SHP77 (cell line): ENCODE measurements around the gene FGF18.
A peak's percentile ranks its signal among the peaks of the same experiment; 100 is the strongest.
"Not testable (repeated sequence)": the region's sequence is repeated elsewhere in the genome, so short reads cannot be mapped to it uniquely, and the experiment has no call there.

ENCODE experiments used
- DNase-seq, 2 experiments: peaks; one replicate each; lab custom pipeline; 2025; lab: John Stamatoyannopoulos, UW

FGF18 gene, protein sequence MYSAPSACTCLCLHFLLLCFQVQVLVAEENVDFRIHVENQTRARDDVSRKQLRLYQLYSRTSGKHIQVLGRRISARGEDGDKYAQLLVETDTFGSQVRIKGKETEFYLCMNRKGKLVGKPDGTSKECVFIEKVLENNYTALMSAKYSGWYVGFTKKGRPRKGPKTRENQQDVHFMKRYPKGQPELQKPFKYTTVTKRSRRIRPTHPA

DNA sequence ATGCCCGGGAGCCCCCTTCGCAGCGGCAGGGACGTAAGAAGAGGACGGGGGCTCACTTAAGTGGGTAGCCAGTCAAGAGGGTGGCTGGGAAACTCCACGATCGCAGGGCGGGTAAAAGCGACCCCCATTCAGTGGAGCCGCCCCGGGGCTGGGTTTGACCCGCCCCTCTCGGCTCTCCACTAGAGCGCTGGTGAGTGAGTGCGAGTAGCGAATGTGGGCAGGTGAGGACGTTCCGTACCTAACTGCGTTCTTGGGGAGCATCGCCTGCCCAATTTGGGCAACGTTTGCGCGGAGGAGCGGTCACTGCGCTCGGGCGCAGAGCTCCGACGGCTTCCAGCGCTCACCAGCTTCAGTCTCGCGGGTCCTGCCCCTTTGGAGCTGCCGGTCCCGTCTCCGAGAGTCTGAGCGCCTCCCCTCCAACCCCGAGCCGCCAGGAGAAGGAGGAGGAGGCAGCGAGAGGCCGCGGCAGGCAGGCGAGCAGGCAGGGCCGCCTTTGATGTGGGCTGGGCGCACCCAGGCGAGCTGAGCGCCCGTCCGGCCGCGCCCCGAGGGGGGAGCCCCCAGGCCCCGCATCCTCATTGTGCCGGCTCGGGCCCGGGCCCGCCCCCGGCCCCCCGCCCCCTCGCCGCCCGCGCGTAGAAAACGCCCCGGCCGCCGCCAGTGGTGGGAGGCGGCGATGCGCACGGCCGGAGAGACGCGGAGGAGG lies at the start of gene FGF18:
Gene FGF18 (plus strand): TSS at position 666 of the 706 bp plus-strand sequence. CDS start 553 bp downstream, outside the sequence.
- DNase-seq = no peak

DNA sequence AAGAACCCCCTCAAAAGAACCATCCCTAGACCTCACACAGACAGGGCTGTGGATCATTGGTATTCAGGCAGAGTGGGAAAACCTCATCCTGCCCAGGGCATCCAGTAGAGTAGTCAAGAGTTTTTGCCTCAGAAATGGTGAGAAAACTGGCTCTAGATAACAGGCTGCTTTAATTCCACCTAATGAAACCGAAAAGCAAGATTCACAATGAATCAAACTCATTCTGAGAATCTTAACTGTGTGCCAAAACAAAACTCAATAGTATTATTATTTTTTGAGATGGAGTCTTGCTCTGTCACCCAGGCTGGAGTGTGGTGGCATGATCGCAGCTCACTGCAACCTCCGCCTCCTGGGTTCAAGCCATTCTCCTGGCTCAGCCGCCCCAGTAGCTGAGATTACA lies 49.5 kb upstream of the FGF18 start:
- DNase-seq = no peak

DNA sequence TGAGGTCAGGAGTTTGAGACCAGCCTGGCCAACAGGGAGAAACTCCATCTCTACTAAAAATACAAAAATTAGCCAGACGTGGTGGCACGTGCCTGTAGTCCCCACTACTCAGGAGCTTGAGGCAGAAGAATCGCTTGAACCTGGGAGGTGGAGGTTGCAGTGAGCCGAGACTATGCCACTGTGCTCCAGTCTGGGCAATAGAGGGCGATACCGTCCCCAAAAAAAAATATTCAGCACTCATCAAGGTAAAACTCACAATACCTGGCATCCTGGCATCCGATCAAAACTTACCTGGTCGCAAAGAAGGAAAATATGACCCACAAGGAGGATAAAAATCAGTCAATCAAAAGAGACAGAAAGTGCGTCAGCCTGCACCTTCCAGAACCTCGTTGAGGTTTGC lies 48.6 kb upstream of the FGF18 start:
- not testable (repeated sequence) for DNase-seq

DNA sequence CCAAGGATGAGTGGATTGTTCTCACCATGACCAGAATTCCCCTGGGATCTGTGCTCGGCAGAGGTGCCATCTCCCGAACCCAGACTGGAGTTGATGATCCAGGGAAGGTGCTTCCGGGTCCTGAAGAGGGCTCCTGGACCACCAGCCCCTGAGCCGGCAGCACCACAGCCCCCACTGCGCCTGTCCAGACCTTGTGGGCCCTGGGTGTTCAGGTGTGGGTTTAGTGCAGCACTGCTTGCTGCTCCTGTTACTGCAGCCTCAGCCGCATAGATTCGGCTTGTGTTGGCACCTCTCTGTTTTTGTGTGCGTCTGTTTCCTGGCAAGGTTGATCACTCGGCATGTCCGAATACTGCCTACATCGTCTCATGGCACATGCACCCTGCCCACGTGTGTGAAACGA lies 48.1 kb upstream of the FGF18 start:
- DNase-seq = no peak

DNA sequence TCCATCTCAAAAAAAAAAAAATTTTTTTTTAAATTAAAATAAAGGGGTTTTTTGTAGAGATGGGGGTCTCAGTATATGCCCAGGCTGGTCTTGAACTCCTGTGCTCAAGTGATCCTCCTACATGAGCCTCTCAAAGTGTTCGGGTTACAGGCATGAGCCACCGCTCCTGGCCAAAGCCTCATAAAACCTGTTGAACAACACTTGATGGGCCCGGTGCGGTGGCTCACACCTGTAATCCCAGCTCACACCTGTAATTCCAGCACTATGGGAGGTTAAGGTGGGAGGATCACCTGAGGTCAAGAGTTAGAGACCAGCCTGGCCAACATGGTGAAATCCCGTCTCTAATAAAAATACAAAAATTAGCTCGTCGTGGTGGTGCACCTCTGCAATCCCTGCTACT lies 39.5 kb upstream of the FGF18 start:
- DNase-seq = no peak

DNA sequence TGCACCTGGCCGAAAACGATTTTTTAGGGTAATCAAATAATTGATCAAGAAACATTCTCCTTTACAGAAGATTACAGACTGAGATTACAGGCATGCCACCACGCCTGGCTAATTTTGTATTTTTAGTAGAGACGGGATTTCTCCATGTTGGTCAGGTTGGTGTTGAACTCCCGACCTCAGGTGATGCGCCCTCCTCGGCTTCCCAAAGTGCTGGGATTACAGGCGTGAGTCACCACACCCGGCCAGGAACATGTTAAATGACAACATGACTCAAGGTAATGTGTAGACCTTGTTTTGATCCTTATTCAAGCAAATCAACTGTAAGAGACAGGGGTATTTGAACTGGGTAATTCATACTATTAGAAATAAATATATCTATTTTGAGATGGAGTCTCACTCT lies 35.0 kb upstream of the FGF18 start:
- not testable (repeated sequence) for DNase-seq

DNA sequence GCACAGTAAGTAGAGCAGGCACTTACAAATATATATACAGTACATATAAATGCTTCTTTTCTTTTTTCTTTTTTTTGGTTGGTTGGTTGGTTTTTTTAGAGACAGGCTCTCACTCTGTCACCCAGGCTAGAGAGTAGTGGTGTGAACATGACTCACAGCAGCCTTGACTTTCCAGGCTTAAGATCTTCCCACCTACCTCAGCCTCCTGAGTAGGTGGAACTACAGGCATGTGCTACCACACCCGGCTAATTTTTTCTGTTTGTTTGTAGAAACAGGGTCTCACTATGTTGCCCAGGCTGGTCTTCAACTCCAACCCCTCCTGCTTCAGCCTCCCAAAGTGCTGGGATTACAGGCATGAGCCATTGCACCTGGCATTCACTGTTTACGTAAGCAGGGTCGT lies 34.4 kb upstream of the FGF18 start:
- DNase-seq = not testable (repeated sequence)

DNA sequence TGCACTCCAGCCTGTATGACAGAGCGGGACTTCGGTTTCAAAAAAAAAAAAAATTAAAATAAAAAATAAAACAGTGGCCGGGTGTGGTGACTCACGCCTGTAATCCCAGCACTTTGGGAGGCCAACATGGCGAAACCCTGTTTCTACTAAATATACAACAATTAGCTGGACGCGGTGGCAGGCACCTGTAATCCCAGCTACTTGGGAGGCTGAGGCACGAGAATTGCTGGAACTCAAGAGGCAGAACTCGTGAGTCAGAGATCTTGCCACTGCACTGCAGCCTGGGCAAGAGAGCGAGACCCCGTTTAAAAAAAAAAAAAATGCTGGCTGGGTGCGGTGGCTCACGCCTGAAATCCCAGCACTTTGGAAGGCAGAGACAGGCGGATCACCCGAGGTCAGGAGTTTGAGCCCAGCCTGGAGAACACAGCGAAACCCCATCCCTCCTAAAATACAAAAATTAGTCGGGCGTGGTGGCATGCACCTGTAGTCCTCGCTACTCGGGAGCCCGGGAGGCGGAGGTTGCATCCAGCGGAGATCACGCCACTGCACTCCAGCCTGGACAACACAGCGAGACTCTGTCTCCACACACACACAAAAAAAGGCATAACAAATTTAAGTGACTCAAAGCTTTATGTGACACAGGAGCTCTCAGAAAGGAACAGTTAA lies 33.3 kb upstream of the FGF18 start:
- no peak for DNase-seq

DNA sequence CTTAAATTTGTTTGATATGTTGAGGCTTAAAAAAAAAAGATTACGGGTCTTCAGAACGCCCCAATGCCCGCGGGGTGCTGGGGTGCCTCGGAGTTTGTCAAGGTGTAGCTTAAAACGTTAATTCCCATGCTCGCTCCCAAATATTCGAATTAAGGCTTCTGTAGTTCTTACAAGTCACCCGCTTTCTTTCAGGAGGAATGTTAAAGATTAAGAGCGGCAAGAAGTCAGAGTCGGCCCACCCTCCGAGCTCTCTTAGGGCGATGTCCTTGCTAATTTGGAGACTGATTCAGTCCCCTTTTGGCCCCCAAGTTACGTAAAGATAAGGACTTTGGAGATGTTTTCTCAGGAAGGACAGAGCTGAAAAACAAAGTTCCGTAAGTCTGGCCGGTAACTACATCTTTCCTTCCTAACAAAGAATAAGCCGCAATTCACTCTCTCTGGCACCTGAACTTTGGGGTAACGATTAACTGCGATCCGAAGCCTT lies 32.5 kb upstream of the FGF18 start:
- no peak for DNase-seq

DNA sequence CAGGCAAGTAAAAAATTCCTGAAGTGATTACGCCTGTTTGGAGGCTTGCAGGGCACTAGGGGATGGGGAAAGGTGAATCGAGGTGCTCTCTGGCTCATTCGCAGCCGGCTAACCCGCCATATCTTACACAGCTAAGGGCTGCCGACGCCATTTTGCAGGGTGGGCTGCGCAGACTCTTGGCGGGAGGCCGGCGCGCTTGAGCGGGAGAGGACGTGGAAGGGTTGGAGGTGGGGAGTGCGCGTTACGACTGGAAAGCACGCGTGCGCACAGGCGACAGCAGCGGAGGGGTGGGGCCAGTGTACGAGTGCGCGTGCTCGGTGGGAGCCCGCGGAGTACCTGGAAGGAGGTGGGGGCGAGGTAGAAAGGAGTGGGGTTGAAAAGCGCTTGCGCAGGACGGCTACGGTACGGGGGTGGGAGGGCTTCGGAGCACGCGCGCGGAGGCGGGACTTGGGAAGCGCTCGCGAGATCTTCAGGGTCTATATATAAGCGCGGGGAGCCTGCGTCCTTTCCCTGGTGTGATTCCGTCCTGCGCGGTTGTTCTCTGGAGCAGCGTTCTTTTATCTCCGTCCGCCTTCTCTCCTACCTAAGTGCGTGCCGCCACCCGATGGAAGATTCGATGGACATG lies 32.0 kb upstream of the FGF18 start, which contains the start of gene NPM1:
Gene NPM1 (plus strand): TSS at position 505 of the 625 bp plus-strand sequence. CDS start 100 bp downstream, at position 605.
- DNase-seq = peak; percentile 96

DNA sequence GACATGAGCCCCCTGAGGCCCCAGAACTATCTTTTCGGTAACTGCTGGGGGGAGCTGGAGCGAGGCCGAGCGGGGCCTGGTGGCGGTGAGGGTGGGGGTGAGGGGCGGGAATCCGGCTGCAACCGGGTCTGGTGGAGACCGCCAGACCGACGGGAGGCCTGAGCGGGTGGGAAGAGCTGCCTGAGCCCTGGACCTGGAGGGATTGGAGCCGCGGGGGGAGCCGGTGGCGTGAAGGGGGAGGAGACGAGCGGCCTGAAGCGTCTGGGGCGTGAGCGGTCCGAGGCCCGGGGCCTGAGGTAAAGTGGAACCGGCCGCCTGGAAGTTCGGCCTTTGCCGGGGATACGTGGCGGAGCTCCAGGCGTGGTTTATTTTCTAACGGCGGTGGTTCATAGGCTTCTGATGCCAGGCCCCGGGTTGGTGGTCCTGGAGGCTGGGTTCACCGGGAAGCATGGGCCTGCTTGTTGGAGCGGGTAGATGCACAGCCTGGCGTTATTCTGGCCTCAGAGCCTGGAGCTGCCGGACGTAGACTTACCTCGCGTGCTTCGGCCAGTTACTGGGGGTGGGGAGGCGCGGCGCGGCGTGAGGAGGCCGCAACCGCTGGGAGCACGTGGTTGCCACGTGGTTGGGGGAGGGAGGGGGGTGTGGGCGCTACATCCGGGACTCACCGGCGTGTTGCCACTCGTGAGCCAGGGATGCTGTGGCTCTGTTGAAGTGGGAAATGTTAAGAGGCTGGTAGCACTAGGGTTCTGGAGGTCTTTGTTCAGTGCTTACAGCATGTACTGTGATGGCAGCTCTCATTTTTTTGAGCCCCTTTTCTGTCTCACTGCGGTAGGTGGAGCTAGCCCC lies 31.3 kb upstream of the FGF18 start:
- DNase-seq = peak; percentile 35 to 61

DNA sequence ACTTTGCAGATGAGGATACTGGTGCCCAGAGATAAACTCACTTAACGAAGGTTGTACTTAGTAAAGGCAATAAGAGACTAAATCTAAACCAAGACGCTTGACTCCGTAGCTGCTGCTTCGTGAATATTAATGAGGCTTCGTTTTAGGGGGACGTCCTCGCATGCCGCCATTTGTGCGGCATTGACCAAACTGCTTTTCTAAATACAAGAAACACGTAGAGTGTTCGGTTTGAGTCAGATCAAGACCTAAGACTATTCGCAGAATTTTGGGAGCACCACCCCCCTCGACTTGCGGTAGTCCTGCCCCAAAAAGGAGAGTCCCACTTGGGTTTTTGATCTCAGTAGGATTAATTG lies 30.7 kb upstream of the FGF18 start:
- DNase-seq = no peak

DNA sequence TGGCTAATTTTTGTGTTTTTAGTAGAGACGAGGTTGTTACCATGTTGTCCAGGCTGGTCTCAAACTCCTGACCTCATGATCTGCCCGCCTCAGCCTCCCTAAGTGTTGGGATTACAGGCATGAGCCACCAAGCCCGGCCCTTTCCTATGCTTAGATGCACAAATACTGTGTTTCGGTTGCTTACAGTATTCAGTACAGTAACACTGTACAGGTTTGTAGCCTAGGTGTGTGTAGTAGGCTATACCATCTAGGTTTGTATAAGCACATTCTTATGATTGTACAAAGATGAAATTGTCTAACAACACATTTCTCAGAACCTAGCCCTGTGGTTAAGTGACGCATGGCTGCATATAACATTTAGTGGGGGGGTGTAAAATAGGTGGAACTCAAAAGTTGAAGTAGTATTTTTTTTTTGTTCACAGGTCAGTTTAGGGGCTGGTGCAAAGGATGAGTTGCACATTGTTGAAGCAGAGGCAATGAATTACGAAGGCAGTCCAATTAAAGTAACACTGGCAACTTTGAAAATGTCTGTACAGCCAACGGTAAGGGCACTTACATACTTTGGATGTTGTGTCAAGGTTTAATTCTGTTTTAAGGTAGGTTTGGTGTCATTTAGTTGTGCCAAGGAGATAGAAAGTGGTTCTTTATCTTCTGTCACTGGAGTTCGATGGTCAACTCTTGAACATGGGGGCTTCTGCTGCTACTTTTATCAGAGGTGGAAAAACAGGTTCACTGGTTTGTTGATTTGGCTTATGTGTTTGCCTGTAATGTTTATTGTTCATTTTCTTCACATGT lies 28.4 kb upstream of the FGF18 start:
- no peak for DNase-seq

DNA sequence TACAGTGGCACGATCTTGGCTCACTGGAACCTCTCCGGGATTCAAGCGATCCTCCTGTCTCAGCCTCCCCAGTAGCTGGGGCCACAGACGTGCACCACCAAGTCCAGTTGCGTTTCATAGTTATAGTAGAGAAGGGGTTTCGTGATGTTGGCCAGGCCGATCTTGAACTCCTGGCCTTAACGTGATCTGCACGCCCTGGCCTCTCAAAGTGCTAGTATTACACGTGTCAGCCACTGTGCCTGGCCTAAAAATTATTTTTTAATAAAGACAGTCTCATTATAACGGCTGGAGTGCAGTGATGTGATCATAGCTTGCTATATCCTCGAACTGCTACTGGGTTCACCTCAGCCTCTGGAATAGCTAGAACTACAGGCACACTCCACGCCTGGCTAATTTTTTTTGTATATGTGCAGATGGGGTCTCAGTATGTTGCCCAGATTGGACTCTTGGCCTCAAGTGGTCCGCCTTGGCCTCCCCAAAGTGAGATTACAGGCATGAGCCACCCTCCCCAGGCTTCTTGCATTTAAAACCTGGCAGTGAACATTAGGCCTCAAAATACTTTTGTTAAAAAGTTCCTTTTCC lies 27.4 kb upstream of the FGF18 start:
- DNase-seq = no peak

DNA sequence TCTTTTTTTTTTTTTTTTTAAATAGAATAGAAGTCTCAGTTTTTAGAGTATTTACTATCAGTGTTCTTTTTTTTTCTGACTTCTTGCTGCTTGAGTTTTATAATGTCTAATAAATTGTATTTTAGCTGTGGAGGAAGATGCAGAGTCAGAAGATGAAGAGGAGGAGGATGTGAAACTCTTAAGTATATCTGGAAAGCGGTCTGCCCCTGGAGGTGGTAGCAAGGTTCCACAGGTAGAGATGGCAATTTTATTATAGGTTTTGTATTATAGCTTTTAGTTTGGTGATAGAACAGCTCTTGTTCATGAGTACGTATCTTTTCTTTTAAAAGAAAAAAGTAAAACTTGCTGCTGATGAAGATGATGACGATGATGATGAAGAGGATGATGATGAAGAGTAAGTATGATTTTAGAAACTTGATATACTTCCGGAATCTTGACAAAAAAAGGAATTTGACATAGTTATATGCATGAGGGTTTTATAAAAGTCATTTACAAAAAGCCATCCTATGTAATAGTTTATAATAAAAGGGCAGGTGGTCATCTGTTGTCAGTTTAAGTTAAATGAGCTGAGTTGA lies 26.8 kb upstream of the FGF18 start:
- DNase-seq = no peak

DNA sequence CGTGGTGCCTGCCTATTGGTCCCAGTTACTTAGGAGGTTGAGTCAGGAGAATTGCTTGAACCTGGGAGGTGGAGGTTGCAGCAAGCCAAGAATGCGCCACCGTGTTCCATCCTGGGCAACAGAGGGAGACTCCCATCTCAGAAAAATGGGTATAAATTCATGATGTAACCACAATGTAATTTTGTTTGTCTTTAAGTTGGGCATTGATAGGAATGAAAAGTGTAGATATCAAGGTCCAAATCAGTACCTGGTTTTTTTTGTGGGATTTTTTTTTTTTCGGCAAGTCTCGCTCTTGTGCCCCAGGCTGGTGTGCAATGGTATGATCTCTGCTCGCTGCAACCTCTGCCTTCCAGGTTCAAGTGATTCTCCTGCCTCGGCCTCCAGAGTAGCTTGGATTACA lies 24.4 kb upstream of the FGF18 start:
- no peak for DNase-seq

DNA sequence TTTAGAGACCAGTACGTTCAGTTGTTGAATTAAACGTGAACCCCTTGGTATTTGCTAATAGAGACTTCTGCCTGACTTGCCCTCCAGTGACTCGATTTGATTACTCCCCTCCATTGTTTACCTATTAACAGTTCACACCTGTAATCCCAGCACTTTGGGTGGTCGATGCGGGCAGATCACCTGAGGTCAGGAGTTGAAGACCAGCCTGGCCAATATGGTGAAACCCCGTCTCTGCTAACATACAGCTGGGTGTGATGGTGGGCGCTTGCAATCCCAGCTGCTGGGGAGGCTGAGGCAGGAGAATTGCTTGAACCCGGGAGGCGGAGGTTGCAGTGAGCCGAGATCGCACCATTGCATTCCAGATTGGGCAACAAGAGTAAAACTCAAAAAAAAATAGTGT lies 22.9 kb upstream of the FGF18 start:
- not testable (repeated sequence) for DNase-seq

DNA sequence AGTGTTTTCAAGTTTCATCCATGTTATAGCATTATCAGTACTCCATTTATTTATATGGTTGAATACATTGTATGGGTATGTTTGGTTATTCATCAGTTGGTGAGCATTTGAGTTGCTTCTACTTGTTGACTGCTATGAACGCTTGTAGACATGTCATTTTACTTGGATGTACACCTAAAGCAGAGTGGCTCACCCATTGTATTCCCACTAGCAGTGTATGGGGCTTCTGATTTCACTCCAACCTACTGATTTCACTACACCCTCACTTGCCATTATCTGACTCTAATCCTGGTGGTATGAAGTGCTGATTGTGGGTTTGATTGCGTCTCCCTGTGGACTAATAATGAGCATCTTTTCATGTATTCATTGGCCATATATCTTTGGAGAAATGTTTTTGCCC lies 22.3 kb upstream of the FGF18 start:
- DNase-seq = no peak

DNA sequence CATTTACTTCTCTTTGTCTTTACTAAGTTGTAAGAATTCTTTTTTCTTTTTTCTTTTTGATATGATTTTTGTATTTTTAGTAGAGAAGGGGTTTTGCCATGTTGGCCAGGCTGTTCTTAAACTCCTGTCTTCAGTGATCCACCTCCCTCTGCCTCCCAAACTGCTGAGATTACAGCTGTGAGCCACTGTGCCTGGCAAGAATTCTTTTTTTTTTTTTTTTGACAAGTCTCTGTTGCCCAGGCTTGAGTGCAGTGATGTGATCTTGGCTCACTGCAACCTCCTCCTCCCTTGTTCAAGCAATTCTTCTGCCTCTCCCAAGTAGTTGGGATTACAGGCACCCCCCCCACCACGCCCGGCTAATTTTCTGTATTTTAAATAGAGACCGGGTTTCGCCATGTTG lies 21.8 kb upstream of the FGF18 start:
- DNase-seq = no peak

DNA sequence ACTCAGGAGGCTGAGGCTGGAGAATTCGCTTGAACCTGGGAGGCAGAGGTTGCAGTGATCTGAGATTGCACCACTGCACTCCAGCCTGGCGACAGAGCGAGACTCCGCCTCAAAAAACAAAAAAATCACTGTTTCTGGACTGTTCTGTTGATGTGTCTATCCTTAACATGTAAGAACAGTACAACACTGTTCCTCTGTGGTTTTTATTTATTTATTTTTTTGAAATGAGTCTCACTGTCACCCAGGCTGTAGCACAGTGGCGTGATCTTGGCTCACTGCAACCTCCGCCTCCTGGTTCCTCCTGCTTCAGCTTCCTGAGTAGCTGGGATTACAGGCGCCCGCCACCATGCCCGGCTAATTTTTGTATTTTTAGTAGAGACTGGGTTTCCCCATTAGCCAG lies 20.8 kb upstream of the FGF18 start:
- not testable (repeated sequence) for DNase-seq
